ENCODE measurements around the gene ADIPOQ. TPM values are rescaled to one million over a fixed set of nuclear protein-coding genes. Genes with fewer than 3 reads are reported as not detected.
"Not testable (repeated sequence)": the region's sequence is repeated elsewhere in the genome, so short reads cannot be mapped to it uniquely, and the experiment has no call there.

ADIPOQ gene
- total and polyA plus RNA-seq, 3 donors from 2014 or later = 0.12 to 1.5 TPM; not detected in 1

GRCh38 chr3:186806089-186807055, 36.1 kb upstream of the ADIPOQ start, which contains the start of gene RFC4:
RFC4 (minus strand) TSS chr3:186806482; CDS start chr3:186804713, 1,769 bp downstream.
- intact Hi-C loops (cut with DNase I; ENCODE audit: low total_unique reads) = no loop called here

GRCh38 chr3:186807231-186807630, 35.3 kb upstream of the ADIPOQ start:
- intact Hi-C loops (cut with DNase I; ENCODE audit: low total_unique reads) = no loop called here
- Histone ChIP-seq H3K27me3 (no peaks in the 10 kb centered on the region), H3K4me1 (peaks cover 12% of the 10 kb centered on the region), H3K36me3 (ENCODE audit: low read depth, missing control alignments) (no peaks in the 10 kb centered on the region), H3K27ac (no peak overlapping the region), H3K9me3 (no peaks in the 10 kb centered on the region), H3K4me3 (no peak overlapping the region)
- DNase-seq = no peak
- TF ChIP-seq CTCF (IDR thresholded peaks at IDR 0.05) (no peak), POLR2A (IDR thresholded peaks at IDR 0.05) (no peak)
- WGBS, 2 donors = 11 to 12% methylated on average over 5 of the region's 5 CpGs

More at GRCh38 chr3:186806089-186807055, 36.1 kb upstream of the ADIPOQ start, which contains the start of gene RFC4:
- H3K36me3 ChIP-seq (ENCODE audit: low read depth, missing control alignments) = no peaks in the 10 kb centered on the region
- peaks cover 12% of the 10 kb centered on the region for H3K4me1 ChIP-seq
- peak; percentile 91 for DNase-seq
- TF ChIP-seq CTCF (IDR thresholded peaks at IDR 0.05) (no peak), POLR2A (IDR thresholded peaks at IDR 0.05) (no peak)
- H3K27ac ChIP-seq = peak within 1 kb of the TSS; percentile 85 to 89
- H3K9me3 ChIP-seq = no peaks in the 10 kb centered on the region
- peak within 1 kb of the TSS; percentile 78 to 90 for H3K4me3 ChIP-seq
- 0 to 1% methylated on average over 34 to 70 of the region's 70 CpGs for WGBS, 2 donors
- H3K27me3 ChIP-seq = no peaks in the 10 kb centered on the region

DNA sequence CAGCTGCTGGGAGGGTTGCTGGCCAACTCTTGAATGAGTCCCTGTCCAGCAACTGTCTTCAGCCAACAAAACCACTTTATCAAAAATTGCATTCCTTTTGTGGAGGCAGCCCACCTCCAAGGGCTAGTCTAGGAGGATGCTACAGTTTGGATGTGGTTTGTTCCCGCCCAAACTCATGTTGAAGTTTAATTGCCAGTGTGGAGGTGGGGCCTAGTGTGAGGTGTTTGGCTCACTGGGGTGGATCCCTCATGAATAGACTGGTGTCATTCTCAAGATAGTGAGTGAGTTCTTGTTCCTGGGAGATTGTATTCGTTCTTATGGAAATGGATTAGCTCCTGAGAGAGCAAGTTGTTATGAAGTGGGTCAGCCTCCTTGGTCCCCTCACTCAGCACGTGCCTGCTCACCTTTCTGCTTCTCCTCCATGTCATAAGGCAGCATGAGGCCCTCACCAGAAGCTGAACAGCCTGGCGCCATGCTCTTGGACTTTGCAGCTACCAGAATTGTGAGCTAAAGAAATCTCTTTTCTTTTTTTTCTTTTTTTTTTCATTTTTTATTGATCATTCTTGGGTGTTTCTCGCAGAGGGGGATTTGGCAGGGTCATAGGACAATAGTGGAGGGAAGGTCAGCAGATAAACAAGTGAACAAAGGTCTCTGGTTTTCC, 32.0 kb upstream of the ADIPOQ start:
- H3K4me1 ChIP-seq = peaks cover 11% of the 10 kb centered on the region
- WGBS, 2 donors = 89 to 95% methylated on average over 5 of the region's 5 CpGs
- no peaks in the 10 kb centered on the region for H3K36me3 ChIP-seq (ENCODE audit: low read depth, missing control alignments)
- DNase-seq = no peak
- no peaks in the 10 kb centered on the region for H3K9me3 ChIP-seq
- intact Hi-C loops (cut with DNase I; ENCODE audit: low total_unique reads) = no loop called here
- no peaks in the 10 kb centered on the region for H3K27me3 ChIP-seq
- H3K4me3 ChIP-seq = no peak overlapping the region
- TF ChIP-seq POLR2A (IDR thresholded peaks at IDR 0.05) = no peak
- TF ChIP-seq CTCF (IDR thresholded peaks at IDR 0.05) = no peak
- H3K27ac ChIP-seq = no peak overlapping the region

- H3K9me3 ChIP-seq; H3K36me3 ChIP-seq (ENCODE audit: low read depth, missing control alignments); H3K27ac ChIP-seq; H3K27me3 ChIP-seq; H3K4me3 ChIP-seq; H3K4me1 ChIP-seq; intact Hi-C loops (cut with DNase I; ENCODE audit: low total_unique reads); DNase-seq: not testable (repeated sequence)
- WGBS, 2 donors = 94 to 96% methylated on average over 8 to 12 of the region's 29 CpGs
Observed at GRCh38 chr3:186811313-186811712, 31.2 kb upstream of the ADIPOQ start.

DNA sequence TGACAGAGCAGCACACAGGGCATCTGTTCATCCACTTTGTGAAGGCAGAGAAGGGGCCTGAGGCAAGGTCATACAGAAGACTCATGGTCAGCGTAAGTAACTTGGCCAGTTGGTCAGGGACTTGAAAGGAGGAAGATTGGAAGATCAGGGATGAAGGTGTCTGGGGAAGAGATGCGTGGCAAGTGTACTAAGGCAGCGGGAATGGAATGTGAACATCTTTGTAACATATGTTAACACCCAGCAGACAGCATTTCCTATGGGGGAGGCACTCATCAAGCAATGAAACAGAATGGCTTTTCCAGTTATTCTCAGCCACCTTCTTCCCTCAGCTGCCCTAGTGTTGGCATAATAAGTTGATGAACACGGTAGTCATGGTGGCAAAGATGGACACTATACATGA, 28.4 kb upstream of the ADIPOQ start:
- Histone ChIP-seq H3K4me1 (no peaks in the 10 kb centered on the region), H3K9me3 (no peaks in the 10 kb centered on the region), H3K36me3 (ENCODE audit: low read depth, missing control alignments) (no peaks in the 10 kb centered on the region), H3K4me3 (no peak overlapping the region), H3K27ac (no peak overlapping the region), H3K27me3 (no peaks in the 10 kb centered on the region)
- no peak for DNase-seq
- no peak for TF ChIP-seq POLR2A (IDR thresholded peaks at IDR 0.05)
- no peak for TF ChIP-seq CTCF (IDR thresholded peaks at IDR 0.05)
- 80 to 88% methylated on average over 4 of the region's 4 CpGs for WGBS, 2 donors
- intact Hi-C loops (cut with DNase I; ENCODE audit: low total_unique reads) = no loop called here
